SK-N-MC (cell line): ENCODE measurements around the gene MRPL11.
"Not testable (repeated sequence)": the region's sequence is repeated elsewhere in the genome, so short reads cannot be mapped to it uniquely, and the experiment has no call there.

ENCODE experiments used
- DNase-seq: peaks from one replicate; pipeline ENCODE4 v3.0.0-alpha.2; 2011; ENCODE audit warnings: low read depth, low spot score
- H3K27ac ChIP-seq: fragments of 200-600 bp; sonication (generic); 2 replicates; pipeline ENCODE4 v1.5.1; 2016; ENCODE audit warnings: mixed run types
- H3K36me3 ChIP-seq: fragments of 200-600 bp; sonication (generic); 2 replicates; pipeline ENCODE4 v1.6.1; 2017; ENCODE audit warnings: antibody characterized with exemption, low read length, mixed read lengths; ENCODE audit not compliant: insufficient read depth
- H3K4me3 ChIP-seq: fragments of 200-600 bp; sonication (generic); 2 replicates; pipeline ENCODE4 v1.5.1; 2016
- H3K9ac ChIP-seq: fragments of 200-600 bp; sonication (generic); 2 replicates; pipeline ENCODE4 v1.8.0; 2017; ENCODE audit warnings: mixed run types, mixed read lengths; ENCODE audit not compliant: insufficient read length
- H3K9me3 ChIP-seq: fragments of 200-600 bp; sonication (generic); 2 replicates; pipeline ENCODE4 v1.6.1; 2017; ENCODE audit warnings: low read depth, mild to moderate bottlenecking, antibody characterized with exemption, low read length, moderate library complexity, mixed read lengths
- EZH2 ChIP-seq: fragments of 200-600 bp; sonication (generic); IDR thresholded peaks from one replicate; pipeline ENCODE4 v1.6.1; 2017; ENCODE audit warnings: antibody characterized with exemption
- FOXP2 ChIP-seq: optimal IDR thresholded peaks from 2 replicates; pipeline ENCODE3; 2011; ENCODE audit warnings: mild to moderate bottlenecking, moderate library complexity; ENCODE audit not compliant: insufficient read depth; ENCODE audit errors: extremely low read length, control extremely low read depth
- POLR2AphosphoS5 ChIP-seq: IDR thresholded peaks from 2 replicates; pipeline ENCODE4 v1.6.1; 2012; ENCODE audit warnings: mild to moderate bottlenecking, low read depth, low read length, borderline replicate concordance

The MRPL11 gene

GRCh38 chr11:66443602-66444001 lies 5.0 kb upstream of the MRPL11 start:
- Histone ChIP-seq H3K9ac (no peak overlapping the region), H3K9me3 (no peaks in the 10 kb centered on the region), H3K36me3 (no peaks in the 10 kb centered on the region), H3K27ac (no peak overlapping the region), H3K4me3 (no peak overlapping the region)
- no peak for TF ChIP-seq FOXP2
- TF ChIP-seq POLR2AphosphoS5: no peak
- no peak for TF ChIP-seq EZH2
- no peak for DNase-seq

GRCh38 chr11:66440940-66441282 lies 2.3 kb upstream of the MRPL11 start:
- not testable (repeated sequence) for H3K4me3 ChIP-seq, H3K9ac ChIP-seq, H3K9me3 ChIP-seq, DNase-seq, H3K27ac ChIP-seq
- peaks cover 10% of the 10 kb centered on the region for H3K36me3 ChIP-seq

- H3K9ac ChIP-seq, H3K27ac ChIP-seq, H3K4me3 ChIP-seq, H3K9me3 ChIP-seq, DNase-seq: not testable (repeated sequence)
- H3K36me3 ChIP-seq: peaks cover 16% of the 10 kb centered on the region
Observed at GRCh38 chr11:66440101-66440939, 1.7 kb upstream of the MRPL11 start.

DNA sequence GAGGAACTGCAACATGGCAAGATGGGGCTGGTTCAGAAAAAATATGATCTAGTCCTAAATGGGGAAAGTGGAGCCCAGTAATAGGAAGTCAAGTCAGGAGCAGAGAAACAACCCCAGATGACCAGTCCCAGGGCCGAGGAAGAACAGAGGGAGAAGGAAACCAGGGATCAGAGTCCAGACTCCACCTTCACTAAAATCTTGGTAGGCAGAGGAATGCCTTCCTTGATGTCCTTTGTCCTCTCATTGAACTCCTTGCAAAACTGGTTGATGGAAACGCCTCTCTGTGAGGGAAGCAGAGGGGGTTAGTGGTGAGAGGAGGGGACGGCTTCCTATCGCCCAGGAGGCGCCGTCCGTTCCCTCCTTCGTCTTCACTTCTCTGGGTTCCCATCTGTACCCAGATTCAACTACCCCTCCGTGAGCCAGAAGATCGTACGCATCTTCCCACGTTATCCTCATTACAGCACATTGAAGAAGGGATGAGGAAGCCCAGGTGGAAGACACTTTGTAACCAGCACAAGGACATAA lies 607 bp downstream of the MRPL11 start:
- Histone ChIP-seq H3K4me3 (peak overlapping the region; percentile 96), H3K9me3 (no peaks in the 10 kb centered on the region), H3K36me3 (peaks cover 22% of the 10 kb centered on the region), H3K27ac (peak overlapping the region; percentile 88), H3K9ac (peak overlapping the region; percentile 94)
- no peak for TF ChIP-seq FOXP2
- TF ChIP-seq POLR2AphosphoS5: no peak
- TF ChIP-seq EZH2: no peak
- DNase-seq: no peak

- no peak overlapping the region for H3K4me3 ChIP-seq
- DNase-seq: no peak
- TF ChIP-seq FOXP2 (no peak), POLR2AphosphoS5 (no peak), EZH2 (no peak)
- H3K9me3 ChIP-seq: no peaks in the 10 kb centered on the region
- H3K27ac ChIP-seq: no peak overlapping the region
- peaks cover 22% of the 10 kb centered on the region for H3K36me3 ChIP-seq
- H3K9ac ChIP-seq: no peak overlapping the region
Observed at GRCh38 chr11:66432597-66432996, 6.1 kb downstream of the MRPL11 start.

DNA sequence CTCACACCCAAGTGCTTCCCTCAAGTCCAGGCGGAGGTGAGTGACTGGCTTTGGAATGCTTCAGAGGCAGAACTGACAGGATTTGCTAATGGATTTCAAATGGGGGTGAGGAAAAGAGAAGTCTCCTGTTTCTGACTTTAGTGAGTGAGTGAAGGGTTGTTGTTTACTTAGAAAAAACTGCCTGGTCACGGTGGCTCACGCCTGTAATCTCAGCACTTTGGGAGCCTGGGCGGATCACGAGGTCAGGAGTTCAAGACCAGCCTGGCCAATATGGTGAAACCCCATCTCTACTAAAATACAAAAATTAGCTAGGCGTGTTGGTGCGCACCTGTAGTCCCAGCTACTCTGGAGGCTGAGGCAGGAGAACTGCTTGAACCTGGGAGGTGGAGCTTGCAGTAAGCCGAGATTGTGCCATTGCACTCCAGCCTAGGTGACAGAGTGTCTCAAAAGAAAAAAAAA lies 6.7 kb downstream of the MRPL11 start:
- DNase-seq, H3K9ac ChIP-seq, H3K27ac ChIP-seq, H3K9me3 ChIP-seq, H3K4me3 ChIP-seq: not testable (repeated sequence)
- H3K36me3 ChIP-seq: peaks cover 20% of the 10 kb centered on the region

- not testable (repeated sequence) for H3K9me3 ChIP-seq, H3K27ac ChIP-seq, H3K4me3 ChIP-seq, H3K9ac ChIP-seq, DNase-seq
- peaks cover 14% of the 10 kb centered on the region; the same call in 1 of the 2 replicates for H3K36me3 ChIP-seq
Observed at GRCh38 chr11:66431287-66431686, 7.4 kb downstream of the MRPL11 start.

DNA sequence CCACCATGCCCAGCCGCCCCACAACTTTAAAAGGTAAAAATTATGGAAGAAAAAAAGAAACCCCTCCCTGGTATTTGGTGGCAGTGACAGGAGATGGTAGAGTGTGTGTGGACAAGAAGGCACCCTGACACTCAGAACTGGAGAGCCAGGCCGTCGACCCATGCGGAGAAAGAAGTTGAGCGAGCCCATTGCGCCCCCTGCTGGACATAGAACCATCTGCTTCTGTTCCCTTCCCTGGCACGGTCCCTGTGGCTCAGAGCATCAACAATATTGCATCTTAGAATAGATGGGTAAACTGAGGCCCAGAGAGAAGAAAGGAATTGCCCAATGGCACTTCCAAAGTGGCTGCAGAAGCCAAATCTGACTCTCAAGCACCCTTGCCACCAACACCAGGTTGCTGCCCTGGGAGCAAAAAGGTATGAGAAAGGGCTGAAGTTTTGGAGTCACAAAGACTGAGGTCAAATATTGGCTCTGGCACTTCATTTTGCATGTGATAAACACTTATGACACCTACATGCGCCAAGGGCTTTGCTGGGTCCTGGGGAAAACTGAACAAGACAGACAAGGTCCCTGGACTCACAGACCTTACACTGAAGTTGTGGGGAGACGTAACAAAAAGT lies 8.6 kb downstream of the MRPL11 start:
- DNase-seq: peak; percentile 18
- Histone ChIP-seq H3K27ac (no peak overlapping the region), H3K9ac (no peak overlapping the region), H3K4me3 (no peak overlapping the region), H3K36me3 (peaks cover 4% of the 10 kb centered on the region; the same call in 1 of the 2 replicates), H3K9me3 (no peaks in the 10 kb centered on the region)
- TF ChIP-seq POLR2AphosphoS5 (no peak), FOXP2 (no peak), EZH2 (no peak)

- TF ChIP-seq FOXP2: no peak
- H3K36me3 ChIP-seq: no peaks in the 10 kb centered on the region
- H3K9me3 ChIP-seq: no peaks in the 10 kb centered on the region
- DNase-seq: no peak
- no peak overlapping the region for H3K4me3 ChIP-seq
- no peak overlapping the region for H3K9ac ChIP-seq
- no peak overlapping the region for H3K27ac ChIP-seq
Observed at GRCh38 chr11:66428933-66429332, 9.7 kb downstream of the MRPL11 start.
